GM12878 (cell line): ENCODE measurements around the gene DIP2C. TPM values are rescaled to one million over a fixed set of nuclear protein-coding genes. Genes with fewer than 3 reads are reported as not detected.
"Not testable (repeated sequence)": the region's sequence is repeated elsewhere in the genome, so short reads cannot be mapped to it uniquely, and the experiment has no call there.

Experiments
- ATAC-seq: fragments of 200-7000 bp; cut with Tn5 transposase; 3 replicates; pipeline ENCODE4 v1.9.1; 2020; ENCODE audit warnings: mild to moderate bottlenecking, moderate library complexity
- BruUV-seq: library from RNA; stranded (reverse); fragments of 400-500 nt; replicated peaks from 2 replicates; lab custom pipeline; 2021; lab: Mats Ljungman, UMichigan
- CTCF ChIA-PET: fragments of 300-600 bp; sonication (Branson Sonifier 250); formaldehyde crosslinking; extraction: SDS; loops from one replicate; lab custom pipeline; 2021; ENCODE audit warnings: inconsistent platforms; lab: Yijun Ruan, JAX
- POLR2A ChIA-PET: fragments of 350-600 bp; formaldehyde crosslinking; extraction: SDS; loops from one replicate; lab custom pipeline; 2021; ENCODE audit warnings: inconsistent platforms; lab: Charles Lee
- RAD21 ChIA-PET: fragments of 300-600 bp; sonication (Branson Sonifier 250); formaldehyde crosslinking; loops from one replicate; lab custom pipeline; 2023; ENCODE audit warnings: antibody characterized with exemption; ENCODE audit not compliant: unreplicated experiment; lab: Charles Lee
- SMC1A ChIA-PET: fragments of 300-600 bp; sonication (Branson Sonifier 250); formaldehyde crosslinking; loops from one replicate; lab custom pipeline; 2023; ENCODE audit not compliant: unreplicated experiment, uncharacterized antibody; lab: Charles Lee
- DNase-seq: peaks from one replicate; pipeline ENCODE4 v3.0.0-alpha.2; 2011; ENCODE audit warnings: low read depth, low spot score
- FAIRE-seq: peaks from 3 replicates; lab custom pipeline; 2011; peaks lifted over from hg19 to GRCh38; lab: Jason Lieb, UNC
- H2AFZ ChIP-seq: 2 replicates; pipeline ENCODE4 v1.6.0; 2011; ENCODE audit warnings: low read depth, low read length, control low read depth; ENCODE audit not compliant: control insufficient read depth
- H3K27ac ChIP-seq: 2 replicates; pipeline ENCODE4 v1.5.1; 2011; ENCODE audit warnings: control low read depth; ENCODE audit not compliant: control insufficient read depth, insufficient read depth
- H3K27me3 ChIP-seq, 2 experiments: replicated peaks in 1 of 2; 2 replicates each; pipeline versions ENCODE4 v1.6.0 to v1.6.1; 2011; ENCODE audit warnings: low read length in 1 of 2; ENCODE audit not compliant: control insufficient read depth in 2 of 2, insufficient read depth in 2 of 2
- H3K36me3 ChIP-seq, 2 experiments: 2 replicates each; pipeline ENCODE4 v1.5.1; 2011; ENCODE audit warnings: low read length in 1 of 2; ENCODE audit not compliant: control insufficient read depth in 2 of 2, insufficient read depth in 2 of 2
- H3K4me1 ChIP-seq: 2 replicates; pipeline ENCODE4 v1.6.1; 2011; ENCODE audit warnings: mild to moderate bottlenecking, low read length, moderate library complexity, mixed read lengths; ENCODE audit not compliant: control insufficient read depth, insufficient read depth
- H3K4me2 ChIP-seq: 2 replicates; pipeline ENCODE4 v1.6.0; 2011; ENCODE audit warnings: control low read depth; ENCODE audit not compliant: control insufficient read depth, insufficient read depth
- H3K4me3 ChIP-seq: fragments of 200-600 bp; sonication (generic); 2 replicates; pipeline ENCODE4 v1.5.1; 2016
- H3K79me2 ChIP-seq: 2 replicates; pipeline ENCODE4 v1.6.0; 2011; ENCODE audit warnings: low read length; ENCODE audit not compliant: control insufficient read depth, insufficient read depth
- H3K9ac ChIP-seq: 2 replicates; pipeline ENCODE4 v1.8.0; 2011; ENCODE audit warnings: low read length, control low read depth, mixed read lengths; ENCODE audit not compliant: control insufficient read depth, insufficient read depth
- H3K9me3 ChIP-seq: replicated peaks from 3 replicates; pipeline ENCODE4 v1.5.1; 2011; ENCODE audit warnings: mild to moderate bottlenecking, low read length; ENCODE audit not compliant: control insufficient read depth, insufficient read depth
- H4K20me1 ChIP-seq: 2 replicates; pipeline ENCODE4 v1.6.0; 2011; ENCODE audit not compliant: control insufficient read depth, insufficient read depth
- GABPA ChIP-seq: IDR thresholded peaks from 2 replicates; pipeline ENCODE4 v1.6.1; 2014; ENCODE audit warnings: antibody characterized with exemption, low read depth, mild to moderate bottlenecking, inconsistent platforms
- KAT2A ChIP-seq: conservative IDR thresholded peaks from 2 replicates; pipeline ENCODE4 v1.6.1; 2011; ENCODE audit warnings: low read depth, low read length; ENCODE audit not compliant: control insufficient read depth
- MXI1 ChIP-seq: fragments of 150-350 bp; IDR thresholded peaks from 2 replicates; pipeline ENCODE4 v1.6.1; 2011; ENCODE audit warnings: low read depth, mild to moderate bottlenecking, inconsistent platforms, low read length, improper control_type of control experiment
- MYC ChIP-seq: IDR thresholded peaks from 2 replicates; pipeline ENCODE4 v1.6.1; 2011; ENCODE audit warnings: mild to moderate bottlenecking, low read length, moderate library complexity, inconsistent platforms; ENCODE audit not compliant: insufficient read depth, insufficient replicate concordance, insufficient read length, severe bottlenecking
- NFXL1 ChIP-seq: fragments of 450-650 bp; IDR thresholded peaks from 2 replicates; pipeline ENCODE4 v1.6.1; 2017; ENCODE audit warnings: antibody characterized with exemption, mild to moderate bottlenecking, borderline replicate concordance
- PAX8 ChIP-seq: fragments of 450-650 bp; IDR thresholded peaks from 2 replicates; pipeline ENCODE4 v1.6.1; 2017; ENCODE audit warnings: mild to moderate bottlenecking, moderate library complexity
- RAD51 ChIP-seq: fragments of 450-650 bp; IDR thresholded peaks from 2 replicates; pipeline ENCODE4 v1.6.1; 2016; ENCODE audit warnings: moderate library complexity, mild to moderate bottlenecking, inconsistent platforms
- SIX5 ChIP-seq: IDR thresholded peaks from 2 replicates; pipeline ENCODE4 v1.6.1; 2011; ENCODE audit warnings: mild to moderate bottlenecking, low read depth, low read length, moderate library complexity; ENCODE audit not compliant: severe bottlenecking
- YBX1 ChIP-seq: fragments of 450-650 bp; IDR thresholded peaks from 2 replicates; pipeline ENCODE4 v1.6.1; 2016; ENCODE audit warnings: antibody characterized with exemption
- ZNF622 ChIP-seq: fragments of 450-650 bp; IDR thresholded peaks from 2 replicates; pipeline ENCODE4 v1.6.1; 2017; ENCODE audit warnings: mild to moderate bottlenecking, inconsistent platforms
- WGBS: methylation state at CpG from one replicate; pipeline ENCODE4 v1.1.6; 2016; ENCODE audit warnings: low lambda C conversion rate; ENCODE audit not compliant: insufficient replicate concordance, insufficient coverage; ENCODE audit errors: missing lambda C conversion rate; 5-methylcytosine and 5-hydroxymethylcytosine counted together
- in situ Hi-C: fragments of 300-500 bp; cut with MboI; formaldehyde crosslinking; loops from 9 replicates; pipeline ENCODE4 v1.14.3; 2018; ENCODE audit warnings: mixed read lengths
- intact Hi-C: fragments of 100-400 bp; cut with micrococcal nuclease; formaldehyde crosslinking; loops from one replicate; pipeline ENCODE4 v1.14.2; 2022; ENCODE audit not compliant: unreplicated experiment
- polyA plus RNA-seq, 11 experiments: library from polyadenylated mRNA; depleted of rRNA in 4 of 11; unstranded in 6 of 11; stranded (reverse) in 5 of 11; fragments of >200 nt; fragmentation: Nextera tagmentation in 4 of 11; fragmentation: Illumina TruSeq in 1 of 11; extraction: Ambion mirVana in 4 of 11; extraction: Trizol in 1 of 11; gene quantifications; 1 replicate in 1 of 11; 2 replicates in 10 of 11; pipeline versions ENCODE4 v1.2.1 to v1.2.3, GENCODE V29; 2011 to 2016; ENCODE audit warnings: inconsistent platforms in 2 of 11, missing spikeins in 2 of 11, low read depth in 1 of 11
- total RNA-seq, 4 experiments: library from RNA; depleted of rRNA in 3 of 4; stranded (reverse); fragments of >200 nt in 3 of 4; fragmentation: Illumina TruSeq in 1 of 4; extraction: Trizol in 1 of 4; gene quantifications; 2 replicates each; pipeline versions ENCODE4 v1.2.1 to v1.2.3, GENCODE V29; 2013 to 2021
- TF ChIP-seq, protein P1 (sequence below): fragments of 450-650 bp; formaldehyde crosslinking; IDR thresholded peaks from 2 replicates; pipeline ENCODE4 v1.5.0; 2022; ENCODE audit warnings: mild to moderate bottlenecking, missing genetic modification characterization

Gene DIP2C
- total and polyA plus RNA-seq, 10 of the 15 experiments (the other 5 are each of a cell fraction or from before 2014, with no cell fraction given): 0.01 to 0.10 (median 0.06) TPM

DNA sequence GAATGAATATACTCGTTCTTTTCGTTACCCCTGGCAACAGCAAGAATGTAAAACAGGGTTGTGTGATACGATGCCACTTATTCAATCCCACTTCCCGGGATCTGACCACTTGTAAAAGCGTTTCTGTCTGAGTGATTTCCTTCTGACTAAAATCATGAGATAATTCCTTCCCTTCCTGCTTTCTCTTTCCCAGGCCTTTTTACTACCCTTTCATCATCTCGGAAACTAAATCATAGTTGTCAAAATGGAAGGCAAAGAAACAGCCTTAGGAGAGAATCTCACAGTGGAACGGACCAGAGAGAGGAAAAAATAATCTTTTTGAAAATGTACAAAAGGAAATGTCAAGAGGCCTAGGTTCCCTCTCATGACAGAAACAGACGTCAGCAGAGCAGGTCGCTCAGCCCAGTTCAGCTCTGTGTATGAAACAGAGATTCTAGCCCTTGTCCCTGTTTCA lies 29.8 kb downstream of the DIP2C start:
- no peak for TF ChIP-seq SIX5
- no peak for TF ChIP-seq NFXL1
- TF ChIP-seq PAX8: no peak
- no peak for TF ChIP-seq RAD51
- TF ChIP-seq, protein P1, sequence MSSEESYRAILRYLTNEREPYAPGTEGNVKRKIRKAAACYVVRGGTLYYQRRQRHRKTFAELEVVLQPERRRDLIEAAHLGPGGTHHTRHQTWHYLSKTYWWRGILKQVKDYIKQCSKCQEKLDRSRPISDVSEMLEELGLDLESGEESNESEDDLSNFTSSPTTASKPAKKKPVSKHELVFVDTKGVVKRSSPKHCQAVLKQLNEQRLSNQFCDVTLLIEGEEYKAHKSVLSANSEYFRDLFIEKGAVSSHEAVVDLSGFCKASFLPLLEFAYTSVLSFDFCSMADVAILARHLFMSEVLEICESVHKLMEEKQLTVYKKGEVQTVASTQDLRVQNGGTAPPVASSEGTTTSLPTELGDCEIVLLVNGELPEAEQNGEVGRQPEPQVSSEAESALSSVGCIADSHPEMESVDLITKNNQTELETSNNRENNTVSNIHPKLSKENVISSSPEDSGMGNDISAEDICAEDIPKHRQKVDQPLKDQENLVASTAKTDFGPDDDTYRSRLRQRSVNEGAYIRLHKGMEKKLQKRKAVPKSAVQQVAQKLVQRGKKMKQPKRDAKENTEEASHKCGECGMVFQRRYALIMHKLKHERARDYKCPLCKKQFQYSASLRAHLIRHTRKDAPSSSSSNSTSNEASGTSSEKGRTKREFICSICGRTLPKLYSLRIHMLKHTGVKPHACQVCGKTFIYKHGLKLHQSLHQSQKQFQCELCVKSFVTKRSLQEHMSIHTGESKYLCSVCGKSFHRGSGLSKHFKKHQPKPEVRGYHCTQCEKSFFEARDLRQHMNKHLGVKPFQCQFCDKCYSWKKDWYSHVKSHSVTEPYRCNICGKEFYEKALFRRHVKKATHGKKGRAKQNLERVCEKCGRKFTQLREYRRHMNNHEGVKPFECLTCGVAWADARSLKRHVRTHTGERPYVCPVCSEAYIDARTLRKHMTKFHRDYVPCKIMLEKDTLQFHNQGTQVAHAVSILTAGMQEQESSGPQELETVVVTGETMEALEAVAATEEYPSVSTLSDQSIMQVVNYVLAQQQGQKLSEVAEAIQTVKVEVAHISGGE (CRISPR knock-in tag): no peak
- TF ChIP-seq MYC: no peak
- TF ChIP-seq GABPA: no peak
- TF ChIP-seq ZNF622: no peak
- no peak for TF ChIP-seq KAT2A
- no peak for TF ChIP-seq YBX1
- TF ChIP-seq MXI1: no peak
- ChIA-PET CTCF (no interaction called here), POLR2A (no interaction called here), SMC1A (no interaction called here), RAD21 (no interaction called here)
- no peaks in the 10 kb centered on the region for H4K20me1 ChIP-seq
- H3K36me3 ChIP-seq: no peaks in the 10 kb centered on the region
- H3K79me2 ChIP-seq: no peaks in the 10 kb centered on the region
- H3K9ac ChIP-seq: no peak overlapping the region
- H3K4me1 ChIP-seq: no peaks in the 10 kb centered on the region
- DNase-seq: no peak
- peak; percentile 62 for ATAC-seq
- H3K9me3 ChIP-seq: no peaks in the 10 kb centered on the region
- H3K4me3 ChIP-seq: no peak overlapping the region
- FAIRE-seq: no peak
- no TSS peak for BruUV-seq
- no peaks in the 10 kb centered on the region for H3K27me3 ChIP-seq
- 14% methylated on average over 9 of the region's 9 CpGs for WGBS
- in situ Hi-C loops (no loop called here), intact Hi-C loops (no loop called here)
- H3K4me2 ChIP-seq: no peak overlapping the region
- no peak overlapping the region for H3K27ac ChIP-seq
- H2AFZ ChIP-seq: no peak overlapping the region

DNA sequence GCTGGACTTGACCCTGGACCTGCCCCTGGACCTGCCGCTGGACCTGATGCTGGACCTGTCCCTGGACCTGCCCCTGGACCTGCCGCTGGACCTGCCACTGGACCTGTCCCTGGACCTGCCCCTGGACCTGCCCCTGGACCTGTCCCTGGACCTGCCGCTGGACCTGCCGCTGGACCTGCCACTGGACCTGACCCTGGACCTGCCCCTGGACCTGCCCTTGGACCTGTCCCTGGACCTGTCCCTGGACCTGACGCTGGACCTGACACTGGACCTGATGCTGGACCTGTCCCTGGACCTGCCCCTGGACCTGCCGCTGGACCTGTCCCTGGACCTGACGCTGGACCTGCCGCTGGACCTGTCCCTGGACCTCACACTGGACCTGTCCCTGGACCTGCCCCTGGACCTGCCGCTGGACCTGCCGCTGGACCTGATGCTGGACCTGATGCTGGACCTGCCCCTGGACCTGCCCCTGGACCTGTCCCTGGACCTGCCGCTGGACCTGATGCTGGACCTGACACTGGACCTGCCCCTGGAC lies 31.6 kb downstream of the DIP2C start:
- H3K36me3 ChIP-seq, FAIRE-seq, H3K4me2 ChIP-seq, POLR2A ChIA-PET, in situ Hi-C loops, intact Hi-C loops, H3K4me3 ChIP-seq, H3K9me3 ChIP-seq, BruUV-seq, H3K4me1 ChIP-seq, H3K79me2 ChIP-seq, H2AFZ ChIP-seq, DNase-seq, H3K27ac ChIP-seq, H4K20me1 ChIP-seq, ATAC-seq, H3K27me3 ChIP-seq, SMC1A ChIA-PET, RAD21 ChIA-PET, H3K9ac ChIP-seq, CTCF ChIA-PET: not testable (repeated sequence)
- 83% methylated on average over 9 of the region's 11 CpGs for WGBS
